ENCODE results near the gene DAAM2. TPM values are rescaled to one million over a fixed set of nuclear protein-coding genes. Genes with fewer than 3 reads are reported as not detected.

Gene DAAM2
- total RNA-seq, 6 experiments from 2014 or later: 1.6 to 9.8 (median 4.7) TPM

DNA sequence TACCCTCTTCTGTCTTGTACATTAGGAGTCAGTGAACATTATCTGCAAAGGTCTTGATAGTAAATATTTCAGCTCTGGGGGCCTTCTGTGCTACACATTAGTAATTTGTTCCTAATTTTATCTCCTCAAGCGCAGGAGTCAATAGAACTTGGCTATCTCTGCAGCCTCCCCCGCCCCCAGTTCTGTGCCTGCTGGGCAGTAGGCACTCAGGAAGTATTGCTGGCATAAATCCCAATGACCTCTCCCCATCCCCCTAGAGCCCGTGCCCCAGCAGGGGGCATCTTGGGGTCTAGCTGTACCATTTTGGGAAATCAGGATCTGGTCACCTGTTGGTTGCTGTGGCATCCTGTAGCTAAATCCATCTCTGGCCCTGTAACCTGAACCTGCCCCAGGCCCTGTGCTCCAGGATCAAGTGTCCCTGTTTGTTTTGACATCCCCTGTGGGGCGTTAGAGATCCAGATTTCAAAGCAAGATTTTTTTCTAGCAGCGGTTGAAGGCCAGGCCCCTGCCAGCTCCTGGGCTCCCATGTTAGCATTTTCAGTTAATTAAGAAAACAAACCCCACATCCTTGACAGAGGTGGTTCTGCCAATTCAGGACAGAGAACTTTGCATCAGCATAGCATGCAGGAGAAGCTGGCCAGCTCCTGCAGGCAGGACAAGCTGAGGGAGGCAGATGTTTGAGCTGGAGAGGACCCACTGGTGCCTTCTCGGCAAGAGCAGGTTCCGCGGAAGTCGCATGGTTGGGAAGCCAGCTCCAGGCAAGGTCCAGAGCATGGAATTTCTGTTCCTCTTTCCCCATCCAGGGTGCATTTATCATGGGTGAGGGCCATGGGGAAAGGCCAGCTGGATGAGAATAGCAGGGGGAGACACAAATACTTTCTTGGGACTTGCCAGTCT, 32.1 kb downstream of the DAAM2 start:
- H3K9me3 ChIP-seq: no peaks in the 10 kb centered on the region
- no peak overlapping the region for H3K27ac ChIP-seq
- ATAC-seq (no peak), DNase-seq (no peak)
- H3K4me1 ChIP-seq: no peaks in the 10 kb centered on the region
- no peaks in the 10 kb centered on the region for H3K27me3 ChIP-seq
- intact Hi-C loops (cut with DNase I): no loop called here
- H3K36me3 ChIP-seq: no peaks in the 10 kb centered on the region
- WGBS (ENCODE audit: insufficient coverage, low coverage, low lambda C conversion rate, missing lambda C conversion rate): 77% methylated on average over 3 of the region's 9 CpGs
- TF ChIP-seq, protein P1, sequence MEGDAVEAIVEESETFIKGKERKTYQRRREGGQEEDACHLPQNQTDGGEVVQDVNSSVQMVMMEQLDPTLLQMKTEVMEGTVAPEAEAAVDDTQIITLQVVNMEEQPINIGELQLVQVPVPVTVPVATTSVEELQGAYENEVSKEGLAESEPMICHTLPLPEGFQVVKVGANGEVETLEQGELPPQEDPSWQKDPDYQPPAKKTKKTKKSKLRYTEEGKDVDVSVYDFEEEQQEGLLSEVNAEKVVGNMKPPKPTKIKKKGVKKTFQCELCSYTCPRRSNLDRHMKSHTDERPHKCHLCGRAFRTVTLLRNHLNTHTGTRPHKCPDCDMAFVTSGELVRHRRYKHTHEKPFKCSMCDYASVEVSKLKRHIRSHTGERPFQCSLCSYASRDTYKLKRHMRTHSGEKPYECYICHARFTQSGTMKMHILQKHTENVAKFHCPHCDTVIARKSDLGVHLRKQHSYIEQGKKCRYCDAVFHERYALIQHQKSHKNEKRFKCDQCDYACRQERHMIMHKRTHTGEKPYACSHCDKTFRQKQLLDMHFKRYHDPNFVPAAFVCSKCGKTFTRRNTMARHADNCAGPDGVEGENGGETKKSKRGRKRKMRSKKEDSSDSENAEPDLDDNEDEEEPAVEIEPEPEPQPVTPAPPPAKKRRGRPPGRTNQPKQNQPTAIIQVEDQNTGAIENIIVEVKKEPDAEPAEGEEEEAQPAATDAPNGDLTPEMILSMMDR (IDR thresholded peaks at IDR 0.05): no peak
- no peak overlapping the region for H3K4me3 ChIP-seq

DNA sequence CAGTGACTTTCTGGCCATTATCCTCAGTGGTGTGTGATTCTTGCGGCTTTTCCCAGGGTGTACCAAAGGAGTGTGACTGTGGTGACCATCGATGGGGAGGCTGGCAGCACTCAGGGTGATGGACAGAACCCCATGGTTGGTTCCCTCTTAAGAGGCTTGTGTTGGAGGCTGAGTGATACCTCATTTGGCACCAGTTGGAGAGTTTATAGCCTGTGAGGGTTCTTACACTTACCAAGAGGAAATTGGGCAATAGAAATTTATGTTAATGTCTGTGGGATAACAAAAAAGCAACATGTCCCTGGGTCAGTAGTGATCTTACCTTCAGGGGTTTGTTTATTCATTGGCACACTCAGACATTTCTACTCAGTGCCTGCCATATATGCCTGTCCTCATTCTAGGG, 37.2 kb downstream of the DAAM2 start:
- Histone ChIP-seq H3K36me3 (no peaks in the 10 kb centered on the region), H3K27me3 (no peaks in the 10 kb centered on the region), H3K27ac (no peak overlapping the region), H3K9me3 (no peaks in the 10 kb centered on the region), H3K4me1 (no peaks in the 10 kb centered on the region), H3K4me3 (no peak overlapping the region)
- intact Hi-C loops (cut with DNase I): no loop called here
- TF ChIP-seq, protein P1 (IDR thresholded peaks at IDR 0.05): no peak
- no peak for TF ChIP-seq POLR2A (IDR thresholded peaks at IDR 0.05)
- WGBS (ENCODE audit: insufficient coverage, low coverage, low lambda C conversion rate, missing lambda C conversion rate): 43% methylated on average over 1 of the region's 2 CpGs
- DNase-seq (no peak), ATAC-seq (no peak)

DNA sequence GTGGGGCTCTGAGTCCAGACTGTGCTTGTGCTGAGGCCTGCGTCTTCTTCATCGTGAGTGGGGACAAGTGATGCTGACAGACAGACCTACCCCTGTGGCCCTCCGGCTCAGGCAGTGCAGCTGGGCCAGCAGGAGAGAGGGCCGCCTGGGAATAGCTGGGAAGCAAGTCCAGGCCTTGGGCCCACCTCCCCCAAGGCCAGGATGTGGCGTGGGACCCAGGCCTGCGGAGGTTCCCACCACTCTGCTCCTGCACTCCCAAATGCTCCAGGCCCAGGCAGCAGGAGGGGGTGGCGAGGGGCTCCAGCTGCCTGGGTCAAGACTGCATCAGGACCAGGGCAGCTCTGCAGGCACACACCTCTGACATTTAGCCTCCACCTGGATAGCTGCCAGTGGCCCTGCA, 38.3 kb downstream of the DAAM2 start:
- intact Hi-C loops (cut with DNase I): no loop called here
- TF ChIP-seq, protein P1 (IDR thresholded peaks at IDR 0.05): no peak
- no peak for TF ChIP-seq POLR2A (IDR thresholded peaks at IDR 0.05)
- ATAC-seq (no peak), DNase-seq (no peak)
- no peaks in the 10 kb centered on the region for H3K9me3 ChIP-seq
- H3K27me3 ChIP-seq: no peaks in the 10 kb centered on the region
- H3K4me1 ChIP-seq: no peaks in the 10 kb centered on the region
- no peak overlapping the region for H3K27ac ChIP-seq
- H3K4me3 ChIP-seq: no peak overlapping the region
- WGBS (ENCODE audit: insufficient coverage, low coverage, low lambda C conversion rate, missing lambda C conversion rate): no CpG with 5 or more reads among the region's 7 CpGs
- no peaks in the 10 kb centered on the region for H3K36me3 ChIP-seq

DNA sequence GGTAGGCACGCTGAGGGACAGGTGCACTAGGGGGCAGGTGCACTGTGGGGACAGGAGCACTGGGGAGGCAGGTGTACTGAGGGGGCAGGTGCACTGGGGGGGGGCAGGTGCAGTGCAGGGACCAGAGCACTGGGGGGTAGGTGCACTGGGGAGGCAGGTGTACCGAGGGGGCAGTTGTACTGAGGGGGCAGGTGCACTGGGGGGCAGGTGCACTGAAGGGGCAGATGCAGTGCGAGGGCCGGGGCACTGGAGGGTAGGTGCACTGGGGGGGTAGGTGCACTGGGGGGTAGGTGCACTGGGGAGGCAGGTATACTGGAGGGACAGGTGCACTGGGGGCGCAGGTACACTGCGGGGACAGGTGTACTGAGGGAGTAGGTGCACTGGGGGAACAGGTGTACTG, 39.5 kb downstream of the DAAM2 start:
- Histone ChIP-seq H3K36me3 (no peaks in the 10 kb centered on the region), H3K4me3 (no peak overlapping the region), H3K9me3 (no peaks in the 10 kb centered on the region), H3K4me1 (no peaks in the 10 kb centered on the region), H3K27me3 (no peaks in the 10 kb centered on the region), H3K27ac (no peak overlapping the region)
- ATAC-seq: no peak
- WGBS (ENCODE audit: insufficient coverage, low coverage, low lambda C conversion rate, missing lambda C conversion rate): 76% methylated on average over 5 of the region's 6 CpGs
- DNase-seq: no peak
- intact Hi-C loops (cut with DNase I): no loop called here
- no peak for TF ChIP-seq POLR2A (IDR thresholded peaks at IDR 0.05)
- TF ChIP-seq, protein P1 (IDR thresholded peaks at IDR 0.05): no peak

Data from right lobe of liver (tissue), 6 donors.